Superior temporal gyrus (tissue), 1 donor: ENCODE data around the gene UBN1.

ENCODE experiments used
- DNase-seq: peaks from one replicate; pipeline ENCODE4 v3.0.0-alpha.2; 2016; ENCODE audit errors: extremely low spot score

Gene UBN1, protein sequence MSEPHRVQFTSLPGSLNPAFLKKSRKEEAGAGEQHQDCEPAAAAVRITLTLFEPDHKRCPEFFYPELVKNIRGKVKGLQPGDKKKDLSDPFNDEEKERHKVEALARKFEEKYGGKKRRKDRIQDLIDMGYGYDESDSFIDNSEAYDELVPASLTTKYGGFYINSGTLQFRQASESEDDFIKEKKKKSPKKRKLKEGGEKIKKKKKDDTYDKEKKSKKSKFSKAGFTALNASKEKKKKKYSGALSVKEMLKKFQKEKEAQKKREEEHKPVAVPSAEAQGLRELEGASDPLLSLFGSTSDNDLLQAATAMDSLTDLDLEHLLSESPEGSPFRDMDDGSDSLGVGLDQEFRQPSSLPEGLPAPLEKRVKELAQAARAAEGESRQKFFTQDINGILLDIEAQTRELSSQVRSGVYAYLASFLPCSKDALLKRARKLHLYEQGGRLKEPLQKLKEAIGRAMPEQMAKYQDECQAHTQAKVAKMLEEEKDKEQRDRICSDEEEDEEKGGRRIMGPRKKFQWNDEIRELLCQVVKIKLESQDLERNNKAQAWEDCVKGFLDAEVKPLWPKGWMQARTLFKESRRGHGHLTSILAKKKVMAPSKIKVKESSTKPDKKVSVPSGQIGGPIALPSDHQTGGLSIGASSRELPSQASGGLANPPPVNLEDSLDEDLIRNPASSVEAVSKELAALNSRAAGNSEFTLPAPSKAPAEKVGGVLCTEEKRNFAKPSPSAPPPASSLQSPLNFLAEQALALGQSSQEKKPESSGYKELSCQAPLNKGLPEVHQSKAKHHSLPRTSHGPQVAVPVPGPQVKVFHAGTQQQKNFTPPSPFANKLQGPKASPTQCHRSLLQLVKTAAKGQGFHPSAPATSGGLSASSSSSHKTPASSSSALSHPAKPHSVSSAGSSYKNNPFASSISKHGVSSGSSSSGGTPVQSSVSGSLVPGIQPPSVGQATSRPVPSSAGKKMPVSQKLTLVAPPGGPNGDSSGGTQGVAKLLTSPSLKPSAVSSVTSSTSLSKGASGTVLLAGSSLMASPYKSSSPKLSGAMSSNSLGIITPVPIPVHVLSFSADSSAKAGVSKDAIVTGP (N-terminal part only)

DNA sequence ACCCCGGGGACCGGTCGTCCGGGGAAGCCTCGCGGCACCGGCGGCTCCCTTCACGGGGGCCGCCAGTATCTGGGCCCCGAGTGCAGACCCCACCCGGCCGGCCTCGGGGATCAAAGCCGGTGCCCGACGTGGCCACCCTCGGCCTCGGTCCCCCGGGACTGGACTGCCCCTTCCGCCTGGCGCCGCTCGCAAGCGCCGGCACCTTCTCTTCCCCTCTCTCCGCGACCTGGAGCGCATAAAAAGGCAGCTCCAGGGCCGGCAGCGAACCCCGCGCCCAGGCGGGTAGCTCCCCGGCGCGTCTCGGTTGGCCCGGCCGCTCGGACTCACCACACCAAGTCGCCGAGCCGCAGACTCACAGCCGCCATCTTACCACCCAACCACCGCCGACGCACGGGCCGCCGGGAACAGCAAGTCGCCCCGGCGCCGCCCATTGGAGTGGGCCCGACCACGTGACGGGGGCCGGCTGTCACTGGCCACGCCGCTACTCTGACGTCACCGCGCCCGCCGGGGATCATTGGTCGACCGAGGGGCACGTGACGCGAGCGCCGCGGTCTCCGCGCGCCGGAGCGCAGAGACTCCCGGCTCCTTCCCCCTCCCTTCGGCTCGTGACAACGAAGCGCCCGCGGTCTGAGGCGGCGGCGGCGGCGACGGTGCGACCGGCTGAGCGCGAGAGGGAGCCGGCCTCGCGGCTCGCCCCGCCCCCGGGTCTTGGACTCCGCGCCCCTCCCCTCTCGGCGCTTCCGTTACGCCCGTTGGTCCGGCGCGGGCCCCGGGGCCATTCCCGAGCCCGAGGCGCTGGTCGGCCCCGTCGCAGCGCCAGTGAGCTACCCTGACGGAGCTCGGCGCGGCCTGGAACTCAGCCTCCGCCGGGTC, at the start of gene UBN1, which contains the start of gene GLYR1:
UBN1 (plus strand) TSS at position 581 of the 873 bp plus-strand sequence. CDS start 5,437 bp downstream, outside the sequence.
GLYR1 (minus strand) TSS at position 388 of the 873 bp plus-strand sequence; CDS start at position 365, 23 bp downstream.
- DNase-seq, result peak; percentile 96

DNA sequence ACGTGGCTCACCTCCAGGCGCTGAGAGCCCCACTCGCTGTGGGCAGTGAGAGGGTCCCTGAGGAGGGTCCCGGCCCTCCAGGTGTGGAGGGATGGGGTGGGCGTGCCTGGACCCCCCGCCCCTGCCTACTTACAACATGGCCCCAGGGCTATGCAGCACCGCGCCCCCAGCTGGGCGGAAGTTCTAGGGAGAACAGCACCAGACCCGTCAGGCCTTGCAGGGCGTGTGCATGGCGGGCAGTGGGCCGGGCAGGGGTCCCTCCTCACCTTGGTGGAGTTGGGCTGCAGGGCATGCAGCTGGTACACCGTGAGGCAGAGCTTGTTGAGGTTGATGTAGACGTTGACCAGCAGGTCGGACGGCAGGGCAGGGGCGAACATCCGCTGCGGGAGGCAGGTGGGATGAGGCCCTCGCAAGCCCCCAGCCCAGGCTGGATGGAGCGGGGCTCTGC, 49.5 kb upstream of the UBN1 start:
- DNase-seq, result no peak

DNA sequence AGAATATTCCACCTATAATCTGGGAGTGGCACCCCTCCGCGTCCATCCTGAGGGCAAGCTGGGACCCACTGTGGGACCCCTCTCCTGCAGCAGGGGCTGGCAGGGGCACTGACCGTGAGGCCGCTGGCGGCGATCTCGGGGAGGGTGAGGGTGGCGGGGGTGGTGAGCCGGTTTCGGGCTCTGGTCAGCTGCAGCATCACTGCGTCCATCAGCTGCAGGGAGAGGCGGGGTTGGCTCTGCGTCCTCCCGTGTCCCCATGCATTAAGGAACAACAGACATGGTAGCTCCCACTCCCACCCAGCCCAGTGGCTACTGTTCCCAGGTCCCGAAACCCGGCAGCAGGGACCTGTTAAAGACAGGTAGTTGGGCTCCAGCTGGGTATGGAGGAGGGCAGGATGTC, 48.8 kb upstream of the UBN1 start:
- no peak for DNase-seq

DNA sequence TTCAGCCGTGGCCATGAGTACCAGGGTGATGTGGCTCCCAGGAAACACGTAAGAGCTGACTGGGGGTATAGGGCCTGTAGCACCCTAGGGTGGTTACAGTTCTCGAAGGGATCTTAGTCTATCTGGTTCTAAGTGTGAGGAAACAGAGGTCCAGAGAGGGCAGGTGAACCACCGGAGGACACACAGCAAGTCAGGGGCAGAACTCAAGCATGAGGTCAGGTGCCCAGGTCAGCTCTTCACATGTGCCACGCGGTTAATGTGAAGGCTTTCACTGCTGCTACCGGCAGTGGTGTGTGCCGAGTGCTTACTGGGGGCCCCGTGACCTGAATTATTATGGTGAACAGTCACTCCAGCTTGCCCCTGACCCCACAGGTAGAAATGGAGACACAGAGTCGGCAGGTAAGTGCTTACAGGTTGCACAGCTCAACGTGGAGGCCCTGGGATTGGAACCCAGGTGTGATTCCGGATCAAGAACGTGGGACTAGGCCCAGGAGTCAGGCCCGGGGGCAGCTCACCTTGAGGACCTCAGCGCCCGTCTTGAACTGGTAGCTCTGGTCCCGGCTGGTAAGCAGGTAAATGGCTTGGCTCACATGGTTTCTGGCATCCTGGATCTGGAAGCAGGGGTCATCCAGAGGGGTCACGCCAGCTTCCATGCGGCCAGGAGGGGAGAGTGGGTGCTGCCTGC, 48.0 kb upstream of the UBN1 start:
- DNase-seq, result no peak

DNA sequence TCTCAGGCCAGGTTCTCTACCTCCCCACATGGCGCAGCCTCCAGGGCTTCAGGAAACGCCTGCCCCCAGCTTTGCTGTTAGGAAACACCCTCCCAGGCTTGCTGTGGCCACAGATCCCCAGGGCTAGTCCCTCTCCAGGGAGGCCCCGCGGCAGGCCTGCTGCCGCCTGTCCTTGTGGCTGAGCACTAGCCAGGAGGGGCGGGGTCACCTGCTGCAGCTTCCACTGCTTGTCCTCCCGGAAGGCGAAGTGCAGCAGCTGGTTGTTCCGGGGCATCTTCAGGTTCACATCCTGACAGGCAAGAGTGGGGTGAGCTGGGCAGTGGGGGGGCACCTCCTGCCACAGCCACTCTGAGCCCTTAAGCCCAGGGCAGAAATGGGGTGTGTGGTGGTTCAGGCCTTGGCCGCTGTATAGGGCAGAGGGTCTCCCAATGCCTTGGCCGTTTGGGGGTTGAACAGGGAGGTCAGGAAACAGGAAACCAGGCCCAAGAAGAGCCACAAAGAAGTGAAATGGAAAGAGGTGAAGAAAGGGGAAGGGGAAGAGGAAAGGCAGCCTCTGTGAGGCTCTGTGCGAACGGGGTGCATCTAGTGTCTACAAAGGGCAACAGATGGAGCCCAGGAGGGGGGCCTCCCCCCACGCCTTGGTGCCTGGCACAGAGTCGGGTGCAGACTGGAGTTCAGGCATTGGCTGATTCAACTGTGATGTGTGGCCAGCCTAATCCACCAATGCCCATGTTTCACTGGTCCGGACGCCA, 46.8 kb upstream of the UBN1 start:
- DNase-seq, result peak; percentile 90

DNA sequence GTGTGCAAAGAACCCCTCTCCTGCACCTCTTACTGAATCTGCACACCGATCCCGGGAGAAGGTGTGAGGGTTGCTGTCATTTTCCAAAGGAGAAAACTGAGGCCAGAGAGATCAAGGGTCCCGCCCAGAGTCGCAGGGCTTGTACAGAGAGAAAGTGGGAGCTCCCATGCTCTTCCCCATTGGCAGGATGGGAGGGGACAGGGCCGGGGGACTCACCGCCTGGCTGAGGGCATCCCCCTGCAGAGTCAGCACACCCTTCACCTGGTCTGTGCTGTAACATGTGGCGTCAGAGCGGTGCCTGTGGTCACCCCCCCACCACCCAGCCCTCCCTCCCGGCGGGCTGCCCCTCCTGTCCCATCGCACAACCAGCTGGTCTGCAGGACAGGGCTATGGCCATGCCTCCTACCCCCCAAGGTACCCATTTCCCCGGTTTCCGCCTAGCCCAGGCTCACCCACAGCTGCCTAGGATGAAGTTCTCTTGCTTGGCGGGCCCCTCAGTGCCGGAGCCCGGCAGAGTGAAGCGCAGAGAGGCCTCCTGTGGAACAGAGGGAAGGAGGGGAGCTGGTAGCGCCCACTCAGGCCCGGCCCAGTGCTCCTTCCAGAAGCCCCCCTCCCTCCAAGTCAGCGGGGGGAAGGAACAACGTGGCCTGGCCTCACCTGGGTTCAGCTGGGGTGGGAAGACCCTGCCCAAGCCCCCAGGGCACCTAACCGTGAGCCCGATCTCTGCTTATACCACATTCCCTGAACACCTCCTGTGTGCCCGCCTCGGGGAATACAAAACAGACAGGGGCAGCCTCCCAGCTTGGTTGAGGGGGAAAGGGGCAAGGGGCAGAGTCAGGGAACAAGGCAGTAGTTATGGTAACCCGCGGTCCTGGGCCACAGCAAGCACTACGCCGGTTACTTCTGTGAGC, 46.0 kb upstream of the UBN1 start:
- peak; percentile 11 for DNase-seq

DNA sequence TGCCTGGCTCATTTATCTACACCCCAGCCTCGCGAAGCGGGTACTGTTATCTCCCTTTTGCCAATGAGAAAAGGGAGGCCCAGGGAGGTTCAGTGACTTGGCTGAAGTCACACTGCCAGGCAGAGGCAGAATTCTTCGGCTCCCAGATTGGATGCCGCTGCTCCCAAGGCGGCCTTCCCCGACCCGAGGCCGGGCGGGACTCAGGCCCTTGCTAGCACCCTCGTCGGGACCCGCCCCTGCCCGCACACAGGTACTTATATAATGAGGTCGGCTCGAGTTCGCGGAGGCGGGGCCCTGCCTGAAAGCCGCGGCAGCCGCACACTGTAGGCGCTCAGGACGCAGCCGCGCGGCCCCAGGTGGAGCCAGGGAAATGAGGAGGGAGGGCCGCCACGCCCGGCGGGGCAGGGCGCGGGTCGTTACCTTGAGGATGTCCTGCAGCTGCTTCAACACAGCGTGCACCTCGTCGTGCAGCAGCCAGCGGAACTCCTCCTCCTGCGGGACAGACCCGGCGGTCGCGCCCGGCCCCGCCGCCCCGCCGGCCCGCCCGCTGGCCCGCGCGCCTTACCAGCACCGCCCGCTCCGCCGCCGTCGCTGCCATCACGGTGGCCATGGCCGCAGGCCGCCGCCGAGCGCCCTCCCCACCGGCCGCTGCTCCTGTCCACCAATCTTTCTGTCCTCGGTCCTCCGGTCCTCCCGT, 45.2 kb upstream of the UBN1 start, which contains the start of gene ROGDI:
ROGDI (minus strand) TSS at position 672 of the 697 bp plus-strand sequence; CDS start at position 610, 62 bp downstream.
- DNase-seq, result peak; percentile 46

DNA sequence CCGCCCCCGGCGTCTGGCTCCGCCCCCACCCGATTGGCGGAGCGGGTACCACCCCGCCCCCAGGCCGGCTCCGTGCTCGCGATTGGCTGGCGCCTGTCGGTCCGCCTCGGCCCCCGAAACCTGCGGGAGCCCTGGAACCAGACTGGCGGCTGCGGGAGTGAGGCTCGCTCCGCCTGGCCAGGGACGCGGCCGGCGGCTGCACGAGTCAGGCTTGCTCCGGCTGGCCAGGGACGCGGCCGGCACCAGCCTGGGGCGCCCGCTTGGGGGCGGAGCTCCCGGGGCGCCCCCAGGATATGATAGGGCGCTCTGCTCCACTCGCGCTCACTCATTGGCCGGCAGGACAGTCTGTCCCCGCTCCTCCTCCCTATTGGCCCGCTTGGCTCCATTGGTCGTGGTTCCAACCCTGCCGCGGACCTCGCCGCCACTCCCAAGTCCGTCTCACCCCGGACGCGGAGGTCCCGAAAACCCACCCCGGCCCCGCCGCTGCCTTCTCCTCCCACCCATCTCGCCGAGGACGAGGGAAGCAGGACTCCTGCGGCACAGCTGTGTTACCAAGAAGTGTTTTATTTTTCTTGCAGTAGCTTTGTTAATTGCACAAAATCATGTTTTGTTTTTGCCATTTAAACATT, 44.5 kb upstream of the UBN1 start:
- DNase-seq, result peak; percentile 96

DNA sequence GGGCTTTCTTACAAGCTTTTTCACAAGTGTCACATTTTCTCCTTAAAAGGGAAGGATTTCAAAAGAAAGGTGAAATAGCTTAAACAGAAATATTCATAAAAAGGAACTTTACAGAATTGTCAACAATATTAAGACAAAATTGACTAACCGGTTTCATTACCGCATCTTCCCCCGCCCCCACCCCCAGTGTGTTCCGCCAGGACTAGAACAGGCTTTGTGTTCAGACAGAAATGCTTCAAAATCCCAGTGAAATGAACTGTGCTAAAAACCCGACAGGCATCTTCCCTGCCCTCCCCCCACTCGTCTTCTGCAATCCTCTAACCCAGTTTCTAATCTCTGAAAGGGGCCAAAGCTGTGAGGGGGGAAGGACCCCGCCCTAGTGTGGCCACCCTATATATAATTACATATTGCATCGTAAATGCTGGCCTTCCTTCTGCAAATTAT, 43.9 kb upstream of the UBN1 start:
- DNase-seq, result no peak

DNA sequence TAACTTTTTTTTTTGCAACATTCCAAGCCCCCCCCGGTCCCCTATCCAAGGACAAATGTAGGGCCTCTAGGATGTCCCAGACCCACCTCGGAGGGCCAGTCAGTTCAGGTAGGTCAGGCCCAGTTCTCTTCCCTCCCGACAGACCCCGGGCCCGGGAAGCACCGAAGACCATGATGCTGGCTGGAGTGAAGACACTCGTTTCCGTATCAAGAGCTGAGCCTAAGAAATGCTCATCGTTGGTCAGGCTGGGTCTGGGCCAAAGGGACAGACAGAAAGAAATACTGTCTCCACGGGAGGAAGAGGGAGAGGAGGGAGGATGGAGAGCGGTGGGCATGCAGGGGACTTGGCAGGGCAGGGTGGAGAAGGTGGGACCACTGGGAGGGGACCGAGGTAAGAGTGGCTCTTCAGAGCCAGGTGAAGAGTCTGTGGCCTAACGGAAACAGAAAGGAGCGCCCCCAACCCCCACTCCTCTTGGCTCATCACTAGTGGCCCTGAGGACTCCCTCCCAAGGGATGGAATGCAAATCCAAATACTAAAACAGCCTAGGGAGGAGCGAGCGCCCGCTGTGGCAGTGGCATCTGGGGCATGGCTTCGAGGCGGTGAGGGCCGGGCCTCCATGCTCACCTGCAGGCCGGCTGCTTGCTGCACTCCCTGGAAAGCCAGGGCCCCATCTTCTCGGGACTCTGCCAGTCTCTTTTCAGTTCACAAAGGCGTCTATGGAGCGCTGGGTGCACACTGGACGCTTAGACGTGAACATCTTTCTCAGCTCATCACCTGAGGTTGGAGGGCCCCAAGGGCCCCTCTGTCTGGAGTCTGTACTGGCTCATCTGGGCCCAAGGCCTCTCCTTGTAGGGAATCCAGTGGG, 43.2 kb upstream of the UBN1 start:
- no peak for DNase-seq

DNA sequence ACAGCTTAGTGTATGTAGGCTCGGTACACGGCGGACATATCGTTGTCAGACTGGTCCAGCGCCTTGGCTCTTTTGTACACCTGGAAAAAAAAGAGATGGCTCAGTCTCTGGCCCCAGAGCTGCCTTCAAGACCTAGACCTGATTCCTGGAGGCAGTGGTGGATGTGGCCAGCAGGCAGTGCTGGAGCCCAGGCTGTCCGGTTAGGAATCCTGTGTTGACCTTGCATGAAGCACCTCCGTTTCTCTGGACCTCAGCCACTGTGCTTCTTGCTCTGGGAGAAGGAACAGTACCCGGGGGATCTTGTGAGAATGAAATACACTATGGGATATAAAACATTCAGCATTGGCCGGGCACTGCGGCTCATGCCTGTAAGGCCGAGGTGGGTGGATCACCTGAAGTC, 42.0 kb upstream of the UBN1 start:
- DNase-seq, result no peak

DNA sequence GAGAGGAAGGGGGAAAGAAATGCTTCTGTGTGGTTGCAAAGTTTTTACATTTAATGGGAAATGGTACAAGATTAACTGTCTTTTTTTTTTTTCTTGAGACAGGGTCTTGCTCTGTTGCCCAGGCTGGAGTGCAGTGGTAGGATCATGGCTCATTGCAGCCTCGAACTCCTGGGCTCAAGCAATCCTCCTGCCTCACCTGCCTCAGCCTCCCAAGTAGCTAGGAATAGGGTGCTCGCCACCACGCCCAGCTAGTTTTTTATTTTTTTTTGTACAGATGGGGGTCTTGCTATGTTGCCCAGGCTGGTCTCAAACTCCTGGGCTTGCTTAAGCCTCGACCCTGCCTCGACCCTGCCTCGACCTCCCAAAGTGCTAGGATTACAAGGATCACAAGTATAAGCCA, 41.0 kb upstream of the UBN1 start:
- no peak for DNase-seq

DNA sequence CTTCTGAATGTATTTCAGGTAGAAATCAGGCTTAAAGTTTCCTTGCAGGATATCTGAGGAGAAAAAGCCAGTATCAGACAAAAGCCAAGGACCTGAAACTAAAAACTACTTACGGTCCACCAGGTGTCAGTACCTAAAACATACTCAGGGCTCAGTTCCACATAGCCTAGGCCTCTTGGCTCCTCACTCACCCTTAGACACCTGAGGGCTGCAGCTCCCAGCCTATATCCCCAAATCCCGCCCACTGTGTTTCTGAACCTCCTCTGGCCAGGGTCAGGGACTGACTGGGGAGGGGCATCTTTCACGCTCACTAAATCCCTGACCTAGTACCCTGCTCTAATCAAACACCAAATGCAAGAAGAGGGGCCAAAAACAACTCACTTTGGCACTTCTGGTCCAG, 36.0 kb upstream of the UBN1 start:
- DNase-seq, result no peak

DNA sequence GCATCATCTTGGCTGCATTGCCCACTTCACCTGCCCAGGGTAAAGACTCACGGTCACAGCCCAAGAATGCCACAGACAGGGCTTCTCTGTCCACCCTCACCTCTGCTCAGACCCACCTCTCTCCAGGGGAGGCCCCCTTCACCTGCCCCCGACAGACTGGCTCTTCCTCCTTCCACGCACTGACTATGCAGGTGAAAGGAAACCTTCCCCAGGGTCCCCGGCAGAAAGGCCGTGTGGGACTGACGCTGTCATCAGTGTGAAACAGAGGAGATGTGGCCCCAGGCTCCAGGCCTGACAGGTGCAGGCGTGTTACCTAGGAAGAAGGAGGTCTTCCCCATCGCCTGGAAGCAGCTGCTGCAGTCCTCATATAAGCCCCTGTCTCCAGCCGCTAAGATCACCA, 35.5 kb upstream of the UBN1 start:
- no peak for DNase-seq

DNA sequence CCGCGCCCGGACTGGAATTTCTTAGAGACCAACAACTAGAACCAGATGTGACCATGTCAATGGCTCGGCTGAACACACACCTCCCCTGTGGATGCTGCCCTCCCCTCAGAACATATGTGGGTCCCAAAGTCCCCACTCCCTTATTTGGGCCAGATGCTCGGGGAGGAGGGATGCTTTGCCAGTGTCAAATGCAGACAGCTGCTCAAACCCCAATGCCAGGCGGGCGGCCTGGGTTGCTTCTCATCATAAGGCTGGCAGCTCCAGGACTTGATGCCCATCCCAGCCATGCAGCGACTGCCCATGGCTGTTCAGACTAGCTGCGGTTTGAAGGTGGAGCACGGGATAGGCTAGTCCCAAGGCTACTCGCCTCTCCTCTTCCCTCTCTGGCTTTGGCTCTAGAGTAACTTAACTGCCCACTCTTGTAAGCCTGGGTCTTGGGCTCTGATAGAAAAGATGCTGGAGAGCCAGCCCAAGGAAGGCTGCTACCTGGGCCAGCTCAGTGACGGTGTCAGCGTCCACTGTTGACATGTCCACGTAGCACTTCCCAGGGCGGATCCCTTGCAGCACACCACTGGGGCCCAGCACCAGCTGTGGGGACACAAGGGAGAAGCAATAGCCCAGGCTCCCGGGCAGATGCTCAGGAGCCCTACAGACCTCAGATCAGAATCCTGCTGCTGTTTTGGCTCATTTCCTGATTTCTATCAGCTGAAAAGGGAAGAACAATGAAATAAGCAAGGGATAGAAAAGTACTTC, 33.9 kb upstream of the UBN1 start:
- DNase-seq, result no peak

DNA sequence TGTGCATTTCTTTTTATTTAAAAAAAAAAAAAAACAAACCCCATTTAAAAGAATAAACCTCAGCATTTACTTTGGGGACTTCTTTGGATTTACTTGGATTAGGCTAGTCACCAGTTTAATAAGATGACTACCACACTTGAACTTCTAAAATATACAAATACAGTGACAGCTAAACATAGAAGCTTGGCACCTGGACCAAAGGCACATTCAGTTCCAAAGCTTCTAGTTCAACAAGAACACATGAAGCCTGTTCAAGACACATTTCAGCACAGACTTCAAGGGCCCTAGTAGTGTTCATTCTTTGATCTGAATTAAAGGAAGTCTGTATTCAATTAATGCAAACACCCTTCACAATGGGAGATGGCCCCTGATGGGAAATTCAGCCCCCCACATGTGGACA, 33.2 kb upstream of the UBN1 start:
- peak; percentile 28 for DNase-seq
